Karpas-422 (cell line): ENCODE measurements around the gene CCDC182. TPM values are rescaled to one million over a fixed set of nuclear protein-coding genes. Genes with fewer than 3 reads are reported as not detected.

ENCODE experiments used
- DNase-seq: peaks from one replicate; pipeline ENCODE4 v3.0.0-alpha.2; 2015
- H2AFZ ChIP-seq: fragments of 200-600 bp; sonication (generic); 2 replicates; pipeline ENCODE4 v1.6.1; 2014; ENCODE audit warnings: antibody characterized with exemption, low read length, mixed read lengths
- H3K27ac ChIP-seq: fragments of 200-600 bp; sonication (generic); 2 replicates; pipeline ENCODE4 v1.5.1; 2014; ENCODE audit warnings: mild to moderate bottlenecking, low read length, moderate library complexity
- H3K27me3 ChIP-seq: fragments of 200-600 bp; sonication (generic); 2 replicates; pipeline ENCODE4 v1.6.1; 2014; ENCODE audit warnings: low read length, mixed read lengths
- H3K36me3 ChIP-seq: fragments of 200-600 bp; sonication (generic); 2 replicates; pipeline ENCODE4 v1.6.1; 2014; ENCODE audit warnings: low read length, mixed read lengths; ENCODE audit not compliant: insufficient read depth
- H3K4me1 ChIP-seq: fragments of 200-600 bp; sonication (generic); 2 replicates; pipeline ENCODE4 v1.6.1; 2014; ENCODE audit warnings: mild to moderate bottlenecking, low read length, mixed read lengths
- H3K4me2 ChIP-seq: fragments of 200-600 bp; sonication (generic); 2 replicates; pipeline ENCODE4 v1.6.1; 2014; ENCODE audit warnings: low read length, low read depth, mild to moderate bottlenecking; ENCODE audit not compliant: poor library complexity, severe bottlenecking
- H3K4me3 ChIP-seq: fragments of 200-600 bp; sonication (generic); 2 replicates; pipeline ENCODE4 v1.5.1; 2014; ENCODE audit warnings: mild to moderate bottlenecking, antibody characterized with exemption, low read length, mixed read lengths
- H3K79me2 ChIP-seq: fragments of 200-600 bp; sonication (generic); 2 replicates; pipeline ENCODE4 v1.6.1; 2014; ENCODE audit warnings: mild to moderate bottlenecking, low read length, mixed read lengths
- H3K9ac ChIP-seq: fragments of 200-600 bp; sonication (generic); 2 replicates; pipeline ENCODE4 v1.6.0; 2014; ENCODE audit warnings: low read length
- H3K9me2 ChIP-seq: fragments of 200-600 bp; sonication (generic), shearing (Covaris generic); replicated peaks from 2 replicates; pipeline ENCODE4 v1.6.0; 2014; ENCODE audit warnings: mild to moderate bottlenecking, low read length, moderate library complexity; ENCODE audit not compliant: insufficient read depth
- H3K9me3 ChIP-seq: fragments of 300-700, 200-600 bp; sonication (generic); 2 replicates; pipeline ENCODE4 v1.6.1; 2014; ENCODE audit warnings: low read length, mixed read lengths
- H4K20me1 ChIP-seq: fragments of 200-600 bp; sonication (generic); 2 replicates; pipeline ENCODE4 v1.6.1; 2014; ENCODE audit warnings: mild to moderate bottlenecking, antibody characterized with exemption, low read length, low read depth; ENCODE audit not compliant: insufficient read depth
- total RNA-seq: library from RNA; depleted of rRNA; stranded (reverse); fragments of >200 nt; shearing (Covaris generic); gene quantifications from 2 replicates; pipeline ENCODE4 v1.2.3, GENCODE V29; 2014; ENCODE audit warnings: low replicate concordance; rRNA removed

The CCDC182 gene
- total RNA-seq = not detected in 2 replicates

- peaks cover 22% of the 10 kb centered on the region for H3K4me1 ChIP-seq
- H3K27me3 ChIP-seq = no peaks in the 10 kb centered on the region
- H3K4me2 ChIP-seq = peak within 1 kb of the TSS; percentile 12
- no peaks in the 10 kb centered on the region for H3K9me2 ChIP-seq
- no peaks in the 10 kb centered on the region for H3K79me2 ChIP-seq
- no peak for DNase-seq
- H3K36me3 ChIP-seq = no peaks in the 10 kb centered on the region
- no peaks in the 10 kb centered on the region for H3K9me3 ChIP-seq
- H3K4me3 ChIP-seq = no peak within 1 kb of the TSS
- no peak within 1 kb of the TSS for H3K9ac ChIP-seq
- no peaks in the 10 kb centered on the region for H4K20me1 ChIP-seq
- no peak within 1 kb of the TSS for H3K27ac ChIP-seq
- no peak within 1 kb of the TSS for H2AFZ ChIP-seq
Measured at GRCh38 chr17:57745242-57745641, at the start of gene CCDC182. Gene CCDC182, minus strand, starts transcription at chr17:57745299. Its CDS starts 27 bp downstream, at chr17:57745272.

GRCh38 chr17:57794841-57795240 is 49.7 kb upstream of the CCDC182 start:
- no peaks in the 10 kb centered on the region for H3K79me2 ChIP-seq
- no peaks in the 10 kb centered on the region for H3K27me3 ChIP-seq
- H3K27ac ChIP-seq = no peak overlapping the region
- H3K9me2 ChIP-seq = no peaks in the 10 kb centered on the region
- H3K4me1 ChIP-seq = no peaks in the 10 kb centered on the region
- no peak overlapping the region for H3K9ac ChIP-seq
- H3K36me3 ChIP-seq = no peaks in the 10 kb centered on the region
- no peak overlapping the region for H3K4me3 ChIP-seq
- no peak overlapping the region for H3K4me2 ChIP-seq
- DNase-seq = no peak
- no peaks in the 10 kb centered on the region for H4K20me1 ChIP-seq
- H3K9me3 ChIP-seq = no peaks in the 10 kb centered on the region
- no peak overlapping the region for H2AFZ ChIP-seq

DNA sequence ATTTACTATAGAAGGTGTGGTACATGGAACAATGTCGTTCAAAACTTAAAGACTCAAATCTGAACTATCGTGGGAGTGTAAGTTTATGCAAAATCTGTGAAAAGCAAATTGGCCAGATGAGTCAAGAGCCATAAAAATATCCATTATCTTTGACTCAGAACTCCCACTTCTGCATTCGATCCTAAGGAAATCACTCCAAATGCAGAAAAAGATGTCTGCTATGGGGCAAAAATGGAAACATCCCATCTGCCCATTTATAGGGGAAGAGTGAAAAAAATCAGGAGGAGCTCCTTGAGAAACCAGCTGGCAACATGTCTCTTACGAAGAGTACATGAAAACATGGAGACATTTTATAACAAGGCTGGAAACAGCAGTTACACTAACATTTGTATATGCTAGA is 43.6 kb upstream of the CCDC182 start:
- H3K27ac ChIP-seq = no peak overlapping the region
- H2AFZ ChIP-seq = no peak overlapping the region
- H3K79me2 ChIP-seq = no peaks in the 10 kb centered on the region
- no peak overlapping the region for H3K9ac ChIP-seq
- no peaks in the 10 kb centered on the region for H3K27me3 ChIP-seq
- H3K9me2 ChIP-seq = no peaks in the 10 kb centered on the region
- peaks cover 25% of the 10 kb centered on the region for H3K4me1 ChIP-seq
- DNase-seq = no peak
- no peak overlapping the region for H3K4me3 ChIP-seq
- no peaks in the 10 kb centered on the region for H3K9me3 ChIP-seq
- no peaks in the 10 kb centered on the region for H4K20me1 ChIP-seq
- no peaks in the 10 kb centered on the region for H3K36me3 ChIP-seq
- H3K4me2 ChIP-seq = peak overlapping the region; percentile 27

DNA sequence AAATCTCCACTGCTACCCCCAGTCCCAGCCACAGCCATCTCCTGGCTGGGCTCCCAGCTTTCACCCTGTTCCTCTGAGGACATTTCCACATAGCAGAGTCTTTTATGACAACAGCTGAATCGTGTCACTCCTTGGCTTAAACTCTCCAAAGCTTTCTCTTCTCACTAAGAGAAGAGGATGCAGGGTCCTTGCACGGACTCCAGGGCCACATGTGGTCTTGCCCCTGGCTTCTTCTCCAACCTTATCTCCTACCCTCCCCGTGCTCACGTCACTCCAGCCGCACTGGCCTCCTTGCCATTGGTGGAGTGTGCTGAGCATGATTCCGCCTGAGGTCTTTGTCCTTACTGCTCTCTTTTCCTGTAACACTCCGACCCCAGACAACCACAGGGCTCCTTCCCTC is 39.9 kb upstream of the CCDC182 start:
- H3K4me1 ChIP-seq = peaks cover 36% of the 10 kb centered on the region
- no peak for DNase-seq
- H3K27me3 ChIP-seq = no peaks in the 10 kb centered on the region
- 0 out of 2 replicates have a peak overlapping the region, but pooled peaks have one; percentile 34 for H3K4me3 ChIP-seq
- H3K79me2 ChIP-seq = no peaks in the 10 kb centered on the region
- H4K20me1 ChIP-seq = no peaks in the 10 kb centered on the region
- no peaks in the 10 kb centered on the region for H3K9me3 ChIP-seq
- H3K36me3 ChIP-seq = no peaks in the 10 kb centered on the region
- no peak overlapping the region; the same call in 1 of the 2 replicates for H3K9ac ChIP-seq
- no peak overlapping the region; the same call in 1 of the 2 replicates for H2AFZ ChIP-seq
- no peaks in the 10 kb centered on the region for H3K9me2 ChIP-seq
- no peak overlapping the region for H3K27ac ChIP-seq
- peak overlapping the region; percentile 68 for H3K4me2 ChIP-seq

DNA sequence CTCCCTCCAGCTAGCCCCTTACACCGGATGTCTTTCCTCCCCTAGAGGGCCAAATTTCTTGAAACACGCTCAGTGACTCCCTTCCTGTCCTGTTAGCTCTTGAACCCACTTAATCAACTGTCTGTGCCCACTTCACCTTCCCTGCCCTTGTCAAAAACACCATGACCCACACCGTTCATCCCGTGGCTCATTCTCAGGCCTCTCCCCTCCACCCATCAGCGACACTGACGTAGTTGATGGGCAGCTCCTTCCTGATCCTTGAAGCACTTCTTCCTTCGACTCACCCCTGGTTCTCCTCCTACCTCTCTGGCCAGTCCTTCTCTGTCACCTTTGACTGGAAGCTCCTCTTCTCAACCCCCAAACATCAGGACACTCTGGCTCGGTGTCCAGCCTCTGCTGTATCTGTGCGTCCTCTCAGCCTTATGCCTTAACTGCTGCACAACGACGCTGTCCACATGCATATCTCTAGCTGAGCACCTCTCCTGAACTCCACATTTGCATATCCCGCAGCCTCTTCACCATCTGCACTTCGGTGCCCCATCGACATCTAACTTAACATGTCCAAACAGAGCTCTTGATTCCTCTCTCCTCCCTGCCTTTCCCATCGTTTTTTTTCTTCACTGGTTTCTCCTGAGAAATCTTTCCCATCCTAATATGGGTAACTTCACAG is 39.3 kb upstream of the CCDC182 start:
- H3K36me3 ChIP-seq = no peaks in the 10 kb centered on the region
- peak overlapping the region; percentile 73 for H2AFZ ChIP-seq
- peak overlapping the region; percentile 23; the same call in 1 of the 2 replicates for H3K9ac ChIP-seq
- no peaks in the 10 kb centered on the region for H4K20me1 ChIP-seq
- H3K27me3 ChIP-seq = no peaks in the 10 kb centered on the region
- peak overlapping the region; percentile 34; the same call in 1 of the 2 replicates for H3K4me3 ChIP-seq
- DNase-seq = peak; percentile 60
- H3K9me3 ChIP-seq = no peaks in the 10 kb centered on the region
- no peaks in the 10 kb centered on the region for H3K9me2 ChIP-seq
- no peak overlapping the region for H3K27ac ChIP-seq
- peak overlapping the region; percentile 68 for H3K4me2 ChIP-seq
- H3K4me1 ChIP-seq = peaks cover 36% of the 10 kb centered on the region
- H3K79me2 ChIP-seq = no peaks in the 10 kb centered on the region

GRCh38 chr17:57783338-57783742 is 38.2 kb upstream of the CCDC182 start:
- Histone ChIP-seq H3K27me3 (no peaks in the 10 kb centered on the region), H3K9me2 (no peaks in the 10 kb centered on the region), H3K4me3 (peak overlapping the region; percentile 43; the same call in 1 of the 2 replicates), H3K9ac (no peak overlapping the region), H3K36me3 (no peaks in the 10 kb centered on the region), H2AFZ (peak overlapping the region; percentile 70; the same call in 1 of the 2 replicates), H3K79me2 (no peaks in the 10 kb centered on the region), H4K20me1 (no peaks in the 10 kb centered on the region), H3K9me3 (no peaks in the 10 kb centered on the region), H3K4me1 (peaks cover 29% of the 10 kb centered on the region), H3K27ac (no peak overlapping the region), H3K4me2 (peak overlapping the region; percentile 68)
- peak; percentile 92 for DNase-seq

DNA sequence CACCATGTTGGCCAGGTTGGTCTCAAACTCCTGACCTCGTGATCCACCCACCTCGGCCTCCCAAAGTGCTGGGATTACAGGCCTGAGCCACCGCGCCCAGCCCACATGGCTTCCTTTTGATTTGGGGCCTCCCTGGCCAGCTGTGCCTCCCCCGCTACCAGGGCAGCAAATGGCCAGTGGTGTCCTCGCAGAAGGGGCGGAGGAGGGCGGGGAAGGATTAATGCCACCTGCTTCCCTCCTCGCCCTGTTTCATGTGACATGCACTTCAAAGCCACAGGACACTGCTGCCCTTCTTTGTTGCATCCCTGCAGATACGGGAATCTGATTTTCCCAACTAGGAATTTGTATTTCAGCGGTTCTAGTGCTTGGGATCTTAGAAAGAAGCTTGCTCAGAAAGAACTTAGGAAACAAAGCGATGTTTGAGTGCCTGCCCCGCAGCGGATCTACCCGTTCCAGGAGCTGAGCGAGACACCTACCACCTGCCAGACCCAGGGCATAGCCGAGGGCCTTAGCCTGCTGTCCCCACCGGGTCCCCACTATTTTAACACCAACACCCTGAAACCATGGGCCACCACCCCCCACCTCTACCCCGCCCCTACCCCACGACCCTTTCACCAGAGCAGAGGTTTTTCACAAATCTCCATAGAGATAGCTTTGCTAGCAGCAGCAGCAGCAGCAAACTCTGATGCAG is 37.7 kb upstream of the CCDC182 start:
- peaks cover 25% of the 10 kb centered on the region for H3K4me1 ChIP-seq
- no peaks in the 10 kb centered on the region for H3K27me3 ChIP-seq
- peak overlapping the region; percentile 68 for H3K4me2 ChIP-seq
- no peaks in the 10 kb centered on the region for H3K36me3 ChIP-seq
- no peaks in the 10 kb centered on the region for H3K79me2 ChIP-seq
- H3K9me3 ChIP-seq = no peaks in the 10 kb centered on the region
- DNase-seq = no peak
- no peaks in the 10 kb centered on the region for H3K9me2 ChIP-seq
- no peak overlapping the region for H3K27ac ChIP-seq
- no peak overlapping the region; the same call in 1 of the 2 replicates for H3K4me3 ChIP-seq
- no peaks in the 10 kb centered on the region for H4K20me1 ChIP-seq
- H3K9ac ChIP-seq = no peak overlapping the region
- H2AFZ ChIP-seq = no peak overlapping the region

GRCh38 chr17:57782062-57782490 is 37.0 kb upstream of the CCDC182 start:
- Histone ChIP-seq H3K9ac (no peak overlapping the region), H3K27ac (no peak overlapping the region), H3K27me3 (no peaks in the 10 kb centered on the region), H3K9me2 (no peaks in the 10 kb centered on the region), H3K36me3 (no peaks in the 10 kb centered on the region), H3K79me2 (no peaks in the 10 kb centered on the region), H3K4me1 (peaks cover 25% of the 10 kb centered on the region), H3K4me2 (no peak overlapping the region), H3K4me3 (no peak overlapping the region), H2AFZ (no peak overlapping the region), H4K20me1 (no peaks in the 10 kb centered on the region), H3K9me3 (no peaks in the 10 kb centered on the region)
- DNase-seq = no peak
